Activated T-helper 2 cell treated with anti-CD3 and anti-CD28 coated beads, Interferon-gamma antibody, Interleukin-2, Interleukin-4, amounts not matched to agents 10 μg/mL and 5 μg/mL and 100 μg/mL, durations not matched to agents 14 hours and 24 hours and 36 hours (primary cell): Measurements from ENCODE around the gene SHD. TPM values are rescaled to one million over a fixed set of nuclear protein-coding genes. Genes with fewer than 3 reads are reported as not detected.
"Not testable (repeated sequence)": the region's sequence is repeated elsewhere in the genome, so short reads cannot be mapped to it uniquely, and the experiment has no call there.

ENCODE experiments used
- DNase-seq: peaks from one replicate; pipeline ENCODE4 v3.0.0; 2021; ENCODE audit warnings: low spot score
- H3K27ac Mint-ChIP-seq: one replicate; pipeline ENCODE4 v1.8.0; 2021; ENCODE audit warnings: mixed read lengths
- H3K27me3 Mint-ChIP-seq: one replicate; pipeline ENCODE4 v1.8.0; 2021; ENCODE audit warnings: low read depth, mixed read lengths
- H3K36me3 Mint-ChIP-seq: one replicate; pipeline ENCODE4 v1.8.0; 2021; ENCODE audit warnings: low read depth, mixed read lengths
- H3K4me1 Mint-ChIP-seq: one replicate; pipeline ENCODE4 v1.8.0; 2021; ENCODE audit warnings: low read depth, mixed read lengths
- H3K4me3 Mint-ChIP-seq: one replicate; pipeline ENCODE4 v1.8.0; 2021; ENCODE audit warnings: low read depth, mild to moderate bottlenecking, moderate library complexity, mixed read lengths
- H3K9me3 Mint-ChIP-seq: one replicate; pipeline ENCODE4 v1.8.0; 2021; ENCODE audit warnings: mixed read lengths
- intact Hi-C: fragments of 100-400 bp; cut with micrococcal nuclease; formaldehyde crosslinking; loops from one replicate; pipeline ENCODE4 v1.15.1; 2023
- total RNA-seq: library from RNA; stranded (reverse); gene quantifications from 2 replicates; pipeline ENCODE4 v1.2.3, GENCODE V29; 2022

SHD gene, protein sequence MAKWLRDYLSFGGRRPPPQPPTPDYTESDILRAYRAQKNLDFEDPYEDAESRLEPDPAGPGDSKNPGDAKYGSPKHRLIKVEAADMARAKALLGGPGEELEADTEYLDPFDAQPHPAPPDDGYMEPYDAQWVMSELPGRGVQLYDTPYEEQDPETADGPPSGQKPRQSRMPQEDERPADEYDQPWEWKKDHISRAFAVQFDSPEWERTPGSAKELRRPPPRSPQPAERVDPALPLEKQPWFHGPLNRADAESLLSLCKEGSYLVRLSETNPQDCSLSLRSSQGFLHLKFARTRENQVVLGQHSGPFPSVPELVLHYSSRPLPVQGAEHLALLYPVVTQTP
- total RNA-seq = 0.46 and 1.2 TPM in 2 replicates

DNA sequence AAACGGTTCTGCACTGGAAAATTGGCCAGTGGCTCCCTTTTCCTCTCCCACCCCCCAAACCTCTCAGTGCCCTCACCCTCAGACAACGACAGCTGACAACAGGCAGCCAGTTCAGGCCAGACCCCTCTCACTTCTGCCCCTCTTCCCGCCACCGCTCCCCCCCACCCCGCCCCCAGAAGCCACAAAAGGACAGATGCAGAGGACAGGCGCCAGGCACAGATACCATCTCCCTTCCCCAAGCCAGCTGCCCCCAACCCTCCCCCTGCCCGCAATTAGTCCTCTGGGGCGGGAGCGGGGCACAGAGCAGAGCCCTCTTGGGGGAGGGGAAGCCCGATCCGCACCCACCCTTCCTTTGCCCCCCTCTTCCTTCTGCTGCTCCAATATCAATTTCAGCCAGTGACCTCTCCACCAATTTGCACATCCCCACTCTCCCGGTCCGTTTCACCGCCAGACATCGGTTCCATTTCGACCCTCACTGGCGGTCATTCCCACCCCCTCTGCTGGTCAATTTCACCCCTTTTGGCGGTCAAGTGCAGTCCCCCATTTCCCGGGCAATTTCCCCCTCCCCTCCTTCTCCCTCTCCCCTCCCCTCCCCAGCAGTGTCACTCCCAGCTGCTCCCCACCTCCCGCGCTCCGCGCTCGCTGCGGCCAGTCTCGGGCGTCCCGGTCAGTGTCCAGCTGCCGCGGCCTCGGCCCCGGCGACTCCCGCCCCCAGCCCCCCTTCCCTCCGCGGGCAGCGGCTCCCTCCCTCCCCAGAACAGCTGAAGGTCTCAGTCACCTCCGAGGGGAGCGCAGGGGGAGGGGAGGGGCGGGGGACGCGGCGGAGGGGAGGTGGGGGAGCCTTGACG is at the start of gene SHD:
Gene SHD, plus strand, starts transcription at position 848 of the 848 bp plus-strand sequence. CDS start 798 bp downstream, outside the sequence.
- Mint-ChIP-seq H3K36me3 (no peaks in the 10 kb centered on the region), H3K27me3 (peaks cover 18% of the 10 kb centered on the region), H3K9me3 (no peaks in the 10 kb centered on the region), H3K27ac (no peak within 1 kb of the TSS), H3K4me3 (no peak within 1 kb of the TSS), H3K4me1 (no peaks in the 10 kb centered on the region)
- intact Hi-C loops = no loop called here
- no peak for DNase-seq

DNA sequence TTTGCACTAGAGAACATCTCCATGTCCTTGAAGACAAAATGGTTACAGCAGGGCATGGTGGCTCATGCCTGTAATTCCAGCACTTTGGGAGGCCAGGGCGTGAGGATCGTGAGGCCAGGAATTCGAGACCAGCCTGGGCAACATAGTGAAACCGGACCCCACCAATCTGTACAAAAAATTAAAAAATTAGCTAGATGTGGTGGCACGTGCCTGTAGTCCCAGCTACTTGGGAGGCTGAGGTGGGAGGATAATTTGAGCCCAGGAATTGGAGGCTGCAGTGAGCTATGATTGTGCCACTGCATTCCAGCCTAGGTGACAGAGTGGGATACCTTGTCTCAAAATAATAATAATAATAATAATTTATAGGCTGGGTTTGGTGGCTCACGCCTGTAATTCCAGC is 48.8 kb upstream of the SHD start:
- intact Hi-C loops, DNase-seq, H3K36me3 Mint-ChIP-seq, H3K27ac Mint-ChIP-seq, H3K4me1 Mint-ChIP-seq, H3K9me3 Mint-ChIP-seq, H3K27me3 Mint-ChIP-seq, H3K4me3 Mint-ChIP-seq: not testable (repeated sequence)

DNA sequence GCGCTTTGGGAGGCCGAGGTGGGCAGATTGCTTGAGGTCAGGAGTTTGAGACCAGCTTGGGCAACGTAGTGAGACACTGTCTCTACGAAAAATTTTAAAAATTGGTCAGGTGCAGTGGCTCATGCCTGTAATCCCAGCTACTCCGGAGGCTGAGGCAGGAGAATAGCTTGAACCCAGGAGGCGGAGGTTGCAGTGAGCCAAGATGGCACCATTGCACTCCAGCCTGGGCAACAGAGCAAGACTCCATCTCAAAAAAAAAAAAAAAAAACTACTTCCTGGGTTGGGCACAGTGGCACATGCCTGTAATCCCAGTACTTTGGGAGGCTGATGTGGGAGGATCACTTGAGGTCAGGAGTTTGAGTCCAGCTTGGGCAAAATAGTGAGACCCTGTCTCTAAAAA is 47.5 kb upstream of the SHD start:
- H3K4me3 Mint-ChIP-seq, H3K9me3 Mint-ChIP-seq, intact Hi-C loops: not testable (repeated sequence)

DNA sequence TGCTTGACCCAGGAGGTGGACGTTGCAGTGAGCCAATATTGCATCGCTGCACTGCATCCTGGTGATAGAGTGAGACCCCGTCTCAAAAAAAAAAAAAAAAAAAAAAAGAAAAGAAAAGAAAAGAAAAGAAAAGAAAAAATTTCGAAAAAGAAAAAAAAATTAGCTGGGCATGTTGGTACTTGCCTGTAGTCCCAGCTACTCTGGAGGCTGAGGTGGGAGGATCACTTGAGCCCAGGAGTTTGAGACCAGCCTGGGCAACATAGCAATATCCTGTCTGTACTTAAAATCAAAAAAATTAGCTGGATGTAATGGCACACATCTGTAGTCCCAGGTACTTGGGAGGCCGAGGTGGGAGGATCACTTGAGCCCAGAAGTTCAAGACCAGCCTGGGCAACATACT is 46.9 kb upstream of the SHD start:
- H3K27me3 Mint-ChIP-seq, intact Hi-C loops, H3K4me3 Mint-ChIP-seq, H3K9me3 Mint-ChIP-seq, H3K36me3 Mint-ChIP-seq, H3K27ac Mint-ChIP-seq, DNase-seq, H3K4me1 Mint-ChIP-seq: not testable (repeated sequence)

More for the DNA sequence above, 47.5 kb upstream of the SHD start:
- not testable (repeated sequence) for H3K4me1 Mint-ChIP-seq, H3K27ac Mint-ChIP-seq, H3K27me3 Mint-ChIP-seq, H3K36me3 Mint-ChIP-seq, DNase-seq

DNA sequence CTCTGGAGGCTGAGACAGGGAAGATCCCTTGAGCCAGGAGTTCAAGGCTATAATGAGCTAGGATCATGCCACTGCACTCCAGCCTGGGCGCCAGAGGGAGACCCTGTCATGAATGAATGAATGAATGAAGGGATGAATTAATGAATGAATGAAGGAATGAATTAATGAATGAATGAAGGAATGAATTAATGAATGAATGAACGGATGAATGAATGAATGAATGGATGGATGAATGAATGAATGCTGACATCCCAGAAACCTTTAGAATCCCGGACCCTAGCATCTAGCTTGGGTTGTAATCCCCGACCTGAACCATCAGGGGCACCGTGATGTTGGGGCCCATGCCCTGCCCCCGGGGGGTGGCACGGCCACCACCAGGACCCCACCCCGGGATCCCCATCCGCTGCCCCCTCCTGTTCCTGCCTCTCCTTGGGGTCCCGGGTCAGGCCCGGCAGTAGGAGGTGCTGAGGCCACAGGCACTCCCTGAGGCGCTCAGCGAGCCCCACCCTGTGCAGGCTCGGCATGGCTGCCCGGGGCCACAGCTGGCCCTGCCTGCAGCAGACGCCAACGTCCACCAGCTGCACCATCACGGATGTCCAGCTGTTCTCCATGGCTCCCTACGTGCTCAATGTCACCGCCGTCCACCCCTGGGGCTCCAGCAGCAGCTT is 46.3 kb upstream of the SHD start:
- Mint-ChIP-seq H3K36me3 (peaks cover 6% of the 10 kb centered on the region), H3K4me3 (no peak overlapping the region), H3K4me1 (peaks cover 2% of the 10 kb centered on the region), H3K27me3 (no peaks in the 10 kb centered on the region), H3K27ac (no peak overlapping the region), H3K9me3 (no peaks in the 10 kb centered on the region)
- intact Hi-C loops = no loop called here
- DNase-seq = no peak

DNA sequence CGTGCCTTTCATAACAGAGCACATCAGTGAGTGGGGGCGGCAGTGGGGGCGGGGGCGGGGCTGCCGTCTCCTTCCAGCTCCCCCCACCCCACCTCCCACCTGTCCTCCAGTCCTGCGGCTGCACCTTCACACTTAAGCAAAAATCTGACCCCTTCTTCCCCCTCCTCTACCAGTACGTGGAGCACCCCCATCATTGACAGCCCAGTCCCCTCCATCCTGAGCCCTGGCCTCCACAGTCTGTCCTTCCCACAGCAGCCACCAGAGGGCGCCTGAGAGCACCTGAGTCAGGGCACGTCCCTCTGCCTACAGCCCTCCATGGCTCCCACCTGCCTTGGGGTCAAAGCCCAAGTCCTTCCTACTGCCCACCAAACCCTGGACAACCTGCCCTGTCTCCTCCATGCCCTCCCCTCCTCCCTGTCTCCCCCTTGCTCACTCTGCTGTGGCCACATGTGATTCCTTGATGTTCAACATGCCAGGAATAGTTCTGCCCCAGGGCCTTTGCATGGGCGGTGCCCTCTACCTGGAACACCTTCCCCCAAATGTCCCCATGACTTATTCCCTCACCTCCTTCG is 45.7 kb upstream of the SHD start:
- H3K27me3 Mint-ChIP-seq = no peaks in the 10 kb centered on the region
- intact Hi-C loops = no loop called here
- no peak overlapping the region for H3K4me3 Mint-ChIP-seq
- H3K4me1 Mint-ChIP-seq = peaks cover 2% of the 10 kb centered on the region
- H3K36me3 Mint-ChIP-seq = peaks cover 6% of the 10 kb centered on the region
- H3K27ac Mint-ChIP-seq = peak overlapping the region; percentile 56
- H3K9me3 Mint-ChIP-seq = no peaks in the 10 kb centered on the region
- peak; percentile 53 for DNase-seq

DNA sequence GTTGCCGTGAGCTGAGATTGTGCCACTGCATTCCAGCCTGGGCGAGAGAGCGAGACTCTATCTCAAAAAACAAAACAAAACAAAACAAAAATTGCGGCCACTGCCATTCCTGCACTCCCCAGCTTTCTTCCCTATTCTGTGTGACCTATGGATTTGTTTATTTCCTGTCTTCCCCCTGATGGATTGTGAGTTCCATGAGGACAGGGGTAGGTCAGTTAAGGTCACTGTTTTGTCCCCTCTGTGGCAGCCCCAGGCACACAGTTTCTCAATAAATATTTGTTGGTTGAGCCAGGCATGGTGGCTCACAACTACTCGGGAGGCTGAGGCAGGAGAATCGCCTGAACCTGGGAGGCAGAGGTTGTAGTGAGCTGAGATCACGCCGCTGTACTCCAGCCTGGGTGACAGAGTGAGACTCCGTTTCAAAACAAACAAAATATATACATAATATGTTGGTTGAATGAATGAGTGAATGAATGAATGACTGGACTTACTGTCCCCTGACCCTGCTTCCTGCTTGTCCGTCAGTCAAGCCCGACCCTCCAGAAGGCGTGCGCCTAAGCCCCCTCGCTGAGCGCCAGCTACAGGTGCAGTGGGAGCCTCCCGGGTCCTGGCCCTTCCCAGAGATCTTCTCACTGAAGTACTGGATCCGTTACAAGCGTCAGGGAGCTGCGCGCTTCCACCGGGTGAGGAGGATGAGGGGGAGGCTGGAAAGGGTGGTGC is 44.8 kb upstream of the SHD start:
- no peak overlapping the region for H3K27ac Mint-ChIP-seq
- peaks cover 2% of the 10 kb centered on the region for H3K4me1 Mint-ChIP-seq
- H3K27me3 Mint-ChIP-seq = no peaks in the 10 kb centered on the region
- DNase-seq = no peak
- H3K4me3 Mint-ChIP-seq = no peak overlapping the region
- H3K36me3 Mint-ChIP-seq = peaks cover 6% of the 10 kb centered on the region
- H3K9me3 Mint-ChIP-seq = no peaks in the 10 kb centered on the region
- intact Hi-C loops = no loop called here

DNA sequence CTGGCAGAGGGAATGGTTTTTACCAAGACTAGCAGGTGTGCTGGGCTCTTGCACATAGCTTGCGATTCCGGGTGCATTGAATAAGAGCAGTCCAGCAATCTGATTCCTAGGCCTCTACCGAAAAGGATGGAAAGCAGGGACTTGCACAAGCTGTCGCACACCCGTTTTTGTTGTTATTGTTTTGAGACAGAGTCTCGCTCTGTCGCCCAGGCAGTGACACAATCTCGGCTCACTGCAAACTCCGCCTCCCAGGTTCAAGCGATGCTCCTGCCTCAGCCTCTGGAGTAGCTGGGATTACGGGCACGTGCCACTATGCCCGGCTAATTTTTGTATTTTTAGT is 44.2 kb upstream of the SHD start:
- intact Hi-C loops = no loop called here
- Mint-ChIP-seq H3K36me3 (peaks cover 6% of the 10 kb centered on the region), H3K9me3 (no peaks in the 10 kb centered on the region), H3K4me1 (no peaks in the 10 kb centered on the region), H3K27ac (no peak overlapping the region), H3K4me3 (no peak overlapping the region), H3K27me3 (no peaks in the 10 kb centered on the region)
- DNase-seq = no peak

DNA sequence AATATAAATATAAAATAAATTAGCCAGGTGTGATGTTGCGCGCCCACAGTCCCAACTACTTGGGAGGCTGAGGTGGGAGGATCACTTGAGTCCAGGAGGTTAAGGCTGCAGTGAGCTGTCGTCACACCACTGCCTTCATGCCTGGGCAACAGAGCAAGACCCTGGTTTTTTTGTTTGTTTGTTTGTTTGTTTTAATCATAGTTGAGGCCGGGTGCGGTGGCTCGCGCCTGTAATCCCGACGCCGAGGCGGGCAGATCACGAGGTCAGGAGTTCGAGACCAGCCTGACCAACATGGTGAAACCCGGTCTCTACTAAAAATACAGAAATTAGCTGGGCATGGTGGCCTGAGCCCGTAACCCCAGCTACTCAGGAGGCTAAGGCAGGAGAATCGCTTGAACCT is 41.6 kb upstream of the SHD start:
- H3K36me3 Mint-ChIP-seq, H3K4me3 Mint-ChIP-seq, H3K4me1 Mint-ChIP-seq, H3K27me3 Mint-ChIP-seq, H3K9me3 Mint-ChIP-seq, DNase-seq, H3K27ac Mint-ChIP-seq, intact Hi-C loops: not testable (repeated sequence)

DNA sequence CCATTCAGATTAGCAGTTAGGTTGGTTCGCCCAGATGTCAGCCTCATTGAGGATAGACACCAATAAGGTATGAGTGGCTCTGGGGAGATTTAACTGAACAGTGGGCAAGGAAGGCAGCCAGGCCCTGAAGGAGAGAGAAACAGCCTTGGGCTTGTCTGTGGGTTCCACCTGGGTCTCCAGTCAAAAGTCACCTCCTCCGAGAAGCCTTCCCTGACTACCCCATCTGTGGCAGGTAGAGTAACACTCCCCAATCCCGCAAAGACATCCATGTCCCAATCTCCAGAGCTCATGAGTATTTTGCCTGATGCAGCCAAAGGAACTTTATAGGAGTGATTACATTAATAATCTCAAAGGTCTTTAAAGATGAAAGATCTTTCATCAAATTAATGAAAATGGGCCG is 40.2 kb upstream of the SHD start:
- Mint-ChIP-seq H3K27ac (no peak overlapping the region), H3K4me1 (no peaks in the 10 kb centered on the region), H3K4me3 (no peak overlapping the region), H3K9me3 (peaks cover 9% of the 10 kb centered on the region), H3K27me3 (no peaks in the 10 kb centered on the region), H3K36me3 (no peaks in the 10 kb centered on the region)
- no peak for DNase-seq
- intact Hi-C loops = no loop called here

DNA sequence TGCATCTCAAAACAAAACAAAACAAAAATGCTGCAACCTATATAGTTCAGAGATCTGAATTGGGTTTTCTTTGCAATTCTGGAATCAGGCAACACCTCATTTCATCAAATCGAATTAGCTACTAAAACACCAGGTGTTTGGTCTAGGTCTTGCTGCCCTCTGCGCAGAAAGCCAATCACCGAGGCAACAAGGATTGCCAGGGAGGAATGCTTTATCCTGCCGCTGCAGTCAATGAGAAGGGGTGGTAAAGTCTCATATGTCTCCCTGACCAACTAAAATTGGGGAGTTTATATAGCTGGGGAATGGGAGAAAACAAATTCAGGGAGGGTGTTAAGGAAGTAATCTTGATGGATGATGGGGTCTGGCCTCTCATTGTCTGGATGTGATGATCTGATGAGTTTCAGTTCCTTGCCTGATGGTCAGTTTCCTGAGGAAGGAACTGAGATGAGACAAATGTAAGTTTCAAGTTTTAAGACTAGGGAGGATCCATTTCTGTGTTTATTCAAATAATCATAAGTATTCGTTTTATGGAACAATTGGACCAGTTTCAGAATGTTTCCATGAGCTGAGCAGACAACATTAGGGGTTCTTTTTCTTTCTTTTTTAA is 37.1 kb upstream of the SHD start:
- H3K27ac Mint-ChIP-seq = no peak overlapping the region
- peaks cover 9% of the 10 kb centered on the region for H3K9me3 Mint-ChIP-seq
- no peaks in the 10 kb centered on the region for H3K36me3 Mint-ChIP-seq
- intact Hi-C loops = no loop called here
- no peaks in the 10 kb centered on the region for H3K27me3 Mint-ChIP-seq
- peaks cover 5% of the 10 kb centered on the region for H3K4me1 Mint-ChIP-seq
- DNase-seq = no peak
- H3K4me3 Mint-ChIP-seq = no peak overlapping the region

DNA sequence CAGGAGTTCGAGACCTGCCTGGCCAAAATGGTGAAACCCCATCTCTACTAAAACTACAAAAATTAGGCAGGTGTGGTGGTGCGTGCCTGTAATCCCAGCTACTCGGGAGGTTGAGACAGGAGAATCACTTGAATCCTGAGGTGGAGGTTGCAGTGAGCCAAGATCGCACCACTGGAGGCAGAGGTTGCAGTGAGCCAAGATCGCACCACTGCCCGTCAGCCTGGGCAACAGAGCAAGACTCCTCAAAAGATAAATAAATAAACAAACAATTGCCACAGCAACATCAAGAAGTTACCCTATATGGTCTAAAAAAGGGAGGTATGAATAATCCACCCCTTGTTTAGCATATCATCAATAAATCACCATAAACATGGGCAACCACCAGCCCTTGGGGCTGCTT is 33.1 kb upstream of the SHD start:
- not testable (repeated sequence) for H3K27ac Mint-ChIP-seq, DNase-seq, H3K27me3 Mint-ChIP-seq, H3K9me3 Mint-ChIP-seq
- Mint-ChIP-seq H3K36me3 (peaks cover 27% of the 10 kb centered on the region), H3K4me3 (peak overlapping the region; percentile 8), H3K4me1 (peaks cover 10% of the 10 kb centered on the region)
- intact Hi-C loops = loop anchor here (2.0 to 5.0 kb wide), 2 partner anchors 157 to 179 kb away; partner anchors contain the start of genes CHAF1A and ZBTB7A
